Hematopoietic multipotent progenitor cell treated with erythropoietin and hydrocortisone succinate and interleukin-3 and kit ligand, for 8 days (in vitro differentiated cells): ENCODE data around the gene NPC1.
A peak's percentile ranks its signal among the peaks of the same experiment; 100 is the strongest.
"Not testable (repeated sequence)": the region's sequence is repeated elsewhere in the genome, so short reads cannot be mapped to it uniquely, and the experiment has no call there.

Experiments used
- DNase-seq: peaks from one replicate; pipeline ENCODE4 v3.0.0-alpha.2; 2015

The NPC1 gene

GRCh38 chr18:23586249-23587196 lies at the start of gene NPC1:
Gene NPC1, minus strand, starts transcription at chr18:23586506. Its CDS starts 163 bp downstream, at chr18:23586343.
- DNase-seq = peak; percentile 92

GRCh38 chr18:23636071-23636399 lies 49.7 kb upstream of the NPC1 start:
- no peak for DNase-seq

- no peak for DNase-seq
Observed at GRCh38 chr18:23635283-23636070, 49.2 kb upstream of the NPC1 start.

GRCh38 chr18:23634692-23635091 lies 48.4 kb upstream of the NPC1 start:
- no peak for DNase-seq

GRCh38 chr18:23632615-23633014 lies 46.3 kb upstream of the NPC1 start:
- no peak for DNase-seq

GRCh38 chr18:23631746-23632145 lies 45.4 kb upstream of the NPC1 start:
- no peak for DNase-seq

- no peak for DNase-seq
Observed at GRCh38 chr18:23631312-23631711, 45.0 kb upstream of the NPC1 start.

GRCh38 chr18:23629444-23629946 lies 43.2 kb upstream of the NPC1 start:
- DNase-seq = no peak

- DNase-seq = no peak
Observed at GRCh38 chr18:23627970-23628369, 41.7 kb upstream of the NPC1 start.

GRCh38 chr18:23627321-23627720 lies 41.0 kb upstream of the NPC1 start:
- no peak for DNase-seq

GRCh38 chr18:23626451-23627279 lies 40.4 kb upstream of the NPC1 start:
- DNase-seq = no peak

- DNase-seq = no peak
Observed at GRCh38 chr18:23623040-23623439, 36.7 kb upstream of the NPC1 start.

- DNase-seq = no peak
Observed at GRCh38 chr18:23619388-23619881, 33.1 kb upstream of the NPC1 start.

- no peak for DNase-seq
Observed at GRCh38 chr18:23618862-23619387, 32.6 kb upstream of the NPC1 start.

- DNase-seq = no peak
Observed at GRCh38 chr18:23617412-23618014, 31.2 kb upstream of the NPC1 start.

GRCh38 chr18:23616258-23616657 lies 30.0 kb upstream of the NPC1 start:
- DNase-seq = no peak

- DNase-seq = no peak
Observed at GRCh38 chr18:23614891-23615290, 28.6 kb upstream of the NPC1 start.

- no peak for DNase-seq
Observed at GRCh38 chr18:23614413-23614812, 28.1 kb upstream of the NPC1 start.

- not testable (repeated sequence) for DNase-seq
Observed at GRCh38 chr18:23613091-23613475, 26.8 kb upstream of the NPC1 start.

GRCh38 chr18:23612434-23613090 lies 26.3 kb upstream of the NPC1 start:
- DNase-seq = no peak

GRCh38 chr18:23609390-23610023 lies 23.2 kb upstream of the NPC1 start:
- no peak for DNase-seq
